NK-92 (cell line): ENCODE results near the gene MCM7.

Source experiments
- DNase-seq: peaks from one replicate; lab custom pipeline; 2025; ENCODE audit not compliant: unreplicated experiment; lab: John Stamatoyannopoulos, UW

MCM7 gene

GRCh38 chr7:100075418-100075817 lies 25.8 kb downstream of the MCM7 start:
- DNase-seq, result no peak

- DNase-seq, result no peak
Measured at GRCh38 chr7:100074841-100075240, 26.4 kb downstream of the MCM7 start.

GRCh38 chr7:100072462-100072861 lies 28.7 kb downstream of the MCM7 start:
- no peak for DNase-seq

- no peak for DNase-seq
Measured at GRCh38 chr7:100071018-100071723, 30.0 kb downstream of the MCM7 start.

- DNase-seq, result no peak
Measured at GRCh38 chr7:100069991-100070390, 31.2 kb downstream of the MCM7 start.

GRCh38 chr7:100066953-100067352 lies 34.2 kb downstream of the MCM7 start:
- no peak for DNase-seq

GRCh38 chr7:100065452-100066186 lies 35.6 kb downstream of the MCM7 start:
- DNase-seq, result no peak

GRCh38 chr7:100064162-100064561 lies 37.0 kb downstream of the MCM7 start:
- no peak for DNase-seq

GRCh38 chr7:100063376-100063775 lies 37.8 kb downstream of the MCM7 start:
- no peak for DNase-seq

- no peak for DNase-seq
Measured at GRCh38 chr7:100061518-100062193, 39.5 kb downstream of the MCM7 start.

GRCh38 chr7:100059251-100059739 lies 41.9 kb downstream of the MCM7 start:
- DNase-seq, result no peak

GRCh38 chr7:100057006-100057405 lies 44.2 kb downstream of the MCM7 start:
- DNase-seq, result no peak

GRCh38 chr7:100053215-100053614 lies 48.0 kb downstream of the MCM7 start:
- no peak for DNase-seq

- DNase-seq, result no peak
Measured at GRCh38 chr7:100051611-100052010, 49.6 kb downstream of the MCM7 start.

GRCh38 chr7:100049441-100050291 lies 51.5 kb downstream of the MCM7 start, which contains the start of gene ZSCAN21:
ZSCAN21 (plus strand) TSS chr7:100049774; CDS start chr7:100057007, 7,233 bp downstream.
- no peak for DNase-seq

- DNase-seq, result no peak
Measured at GRCh38 chr7:100048680-100049079, 52.5 kb downstream of the MCM7 start.

- no peak for DNase-seq
Measured at GRCh38 chr7:100044718-100045117, 56.5 kb downstream of the MCM7 start.
